Stimulated activated CD4-positive, alpha-beta T cell treated with anti-CD3 and anti-CD28 coated beads, Interleukin-4, amount 100 ng/mL, for 24 hours (primary cell): ENCODE data around the gene STC2.

Source experiments
- DNase-seq: peaks from one replicate; pipeline ENCODE4 v3.0.0-alpha.2; 2020

The STC2 gene

GRCh38 chr5:173328844-173329490 lies 753 bp upstream of the STC2 start:
- DNase-seq = no peak

DNA sequence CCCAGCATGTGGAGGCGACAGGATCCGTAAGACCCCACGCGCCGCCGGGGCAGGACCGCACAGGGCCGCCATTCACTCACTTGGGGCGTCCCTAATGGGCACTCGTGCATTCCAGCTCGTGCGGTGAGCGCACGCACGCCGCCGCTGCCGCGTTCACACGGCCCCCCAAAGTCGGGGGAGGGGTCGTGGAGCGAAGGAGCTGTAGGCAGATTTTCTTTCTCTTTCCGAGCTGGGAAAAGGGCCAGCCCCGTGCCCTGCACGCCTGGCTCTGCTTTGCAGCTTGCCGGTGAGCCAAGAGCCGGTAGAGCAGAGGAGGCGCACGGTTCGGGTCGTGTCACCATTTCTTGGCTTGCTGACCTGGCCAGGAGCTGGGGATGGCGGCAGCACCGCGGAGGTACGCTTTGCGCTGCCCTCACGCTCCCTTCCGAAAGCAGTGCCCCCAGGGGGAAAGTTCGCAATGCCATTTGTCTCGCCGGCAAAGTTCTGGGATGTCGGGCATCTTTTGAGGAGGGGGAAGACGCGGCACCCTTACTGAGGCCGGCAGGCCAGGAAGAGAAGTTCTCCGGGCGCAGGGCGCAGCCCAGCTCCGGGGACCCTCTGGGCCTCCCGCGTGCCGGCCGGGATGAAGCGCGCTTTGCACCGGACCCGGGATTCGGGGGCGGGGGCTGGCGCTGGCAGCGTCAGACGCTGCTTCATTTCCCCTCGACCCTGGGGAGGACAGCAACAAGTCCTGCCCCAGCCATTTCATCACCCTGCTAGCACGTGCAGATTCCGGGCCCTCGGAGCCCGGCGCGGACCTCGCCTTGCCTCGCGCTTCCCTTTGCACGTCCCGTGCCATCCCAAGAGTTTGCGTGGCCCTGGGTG lies 898 bp downstream of the STC2 start:
- no peak for DNase-seq

GRCh38 chr5:173326501-173326960 lies 1.7 kb downstream of the STC2 start:
- no peak for DNase-seq

GRCh38 chr5:173325091-173325698 lies 3.0 kb downstream of the STC2 start:
- no peak for DNase-seq

DNA sequence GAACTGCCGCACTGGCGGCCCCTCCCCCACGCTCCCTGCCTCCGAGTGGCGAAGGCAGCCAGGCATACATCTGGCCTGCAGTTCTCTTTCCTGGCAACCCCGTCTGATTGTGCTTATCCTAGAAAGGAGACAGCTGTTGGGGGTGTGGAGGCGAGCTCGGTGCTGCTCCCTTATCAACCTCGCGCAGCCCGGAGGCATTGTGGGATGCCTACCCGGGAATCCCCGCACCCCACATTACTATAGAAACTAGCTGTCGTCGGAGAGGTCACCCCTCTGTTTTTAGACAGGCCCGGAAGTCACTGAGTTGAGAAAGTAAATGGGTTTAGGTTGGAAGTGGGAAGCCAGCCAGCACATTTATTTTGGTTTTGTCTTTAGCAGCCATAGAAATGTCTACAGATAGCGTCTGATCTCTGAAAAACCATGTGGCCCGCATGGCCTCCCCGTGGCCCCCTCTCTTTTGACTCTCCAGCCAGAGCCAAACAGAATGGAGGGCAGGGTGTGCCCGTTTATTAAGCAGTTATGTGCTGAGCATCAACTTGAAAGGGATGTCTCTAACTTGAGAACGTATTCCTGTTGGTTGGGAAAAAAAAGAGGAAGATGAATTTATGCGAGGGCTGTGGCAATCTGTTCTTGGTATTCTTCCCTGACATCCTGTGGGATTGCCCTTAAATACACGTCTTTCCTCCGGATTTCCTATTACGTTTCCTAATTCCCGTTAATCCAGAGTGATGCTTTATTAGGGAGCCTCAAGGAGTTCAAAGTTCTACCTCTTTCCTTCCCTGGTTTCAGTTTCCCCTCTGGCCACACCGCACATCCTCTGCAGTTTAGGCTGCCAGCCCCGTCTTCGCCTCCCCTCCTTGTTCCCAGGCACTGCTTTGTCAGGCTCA lies 3.9 kb downstream of the STC2 start:
- no peak for DNase-seq

GRCh38 chr5:173323799-173324114 lies 4.5 kb downstream of the STC2 start:
- DNase-seq = no peak

- no peak for DNase-seq
Observed at GRCh38 chr5:173323106-173323798, 5.0 kb downstream of the STC2 start.

DNA sequence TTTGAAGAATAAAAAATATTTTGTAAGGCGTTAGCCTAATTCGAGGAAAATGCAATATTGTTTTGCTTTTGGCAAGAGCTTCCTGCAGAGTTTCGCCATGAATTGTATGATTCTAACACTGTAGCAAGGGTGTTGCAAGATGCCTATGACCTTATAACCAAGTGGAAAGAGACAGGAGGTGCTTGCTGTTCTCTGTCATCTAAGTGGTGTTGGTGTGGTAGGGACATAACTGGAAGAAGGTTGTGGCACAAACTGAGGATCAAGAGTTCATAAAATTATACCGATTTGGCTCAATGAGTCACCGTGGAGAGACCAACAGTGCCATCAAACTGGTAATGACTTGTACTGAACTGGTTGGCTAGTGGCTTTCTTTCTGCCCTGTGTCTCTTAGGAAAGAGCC lies 6.3 kb downstream of the STC2 start:
- DNase-seq = no peak

DNA sequence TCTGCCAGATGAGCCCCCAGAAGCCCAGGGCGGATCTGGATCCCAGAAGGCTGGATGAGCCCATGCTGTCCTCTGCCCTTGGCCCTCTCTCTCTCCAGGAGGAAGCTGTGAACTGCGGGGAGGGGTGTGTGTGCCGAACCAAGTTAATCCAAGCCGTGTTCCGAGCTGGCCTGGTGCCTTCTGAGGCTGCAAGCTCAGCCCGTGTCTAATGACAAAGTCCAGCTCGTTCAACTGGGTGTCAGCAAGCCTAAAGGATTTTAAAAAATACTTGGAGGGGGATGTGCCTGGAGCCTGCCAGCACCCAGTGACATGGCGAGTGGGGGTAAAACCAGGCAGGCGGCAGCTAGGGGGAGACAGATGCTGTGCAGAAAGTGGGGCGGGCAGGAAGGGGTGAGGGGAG lies 8.0 kb downstream of the STC2 start:
- no peak for DNase-seq

- no peak for DNase-seq
Observed at GRCh38 chr5:173319646-173320045, 8.6 kb downstream of the STC2 start.

GRCh38 chr5:173318881-173319620 lies 9.2 kb downstream of the STC2 start:
- no peak for DNase-seq

DNA sequence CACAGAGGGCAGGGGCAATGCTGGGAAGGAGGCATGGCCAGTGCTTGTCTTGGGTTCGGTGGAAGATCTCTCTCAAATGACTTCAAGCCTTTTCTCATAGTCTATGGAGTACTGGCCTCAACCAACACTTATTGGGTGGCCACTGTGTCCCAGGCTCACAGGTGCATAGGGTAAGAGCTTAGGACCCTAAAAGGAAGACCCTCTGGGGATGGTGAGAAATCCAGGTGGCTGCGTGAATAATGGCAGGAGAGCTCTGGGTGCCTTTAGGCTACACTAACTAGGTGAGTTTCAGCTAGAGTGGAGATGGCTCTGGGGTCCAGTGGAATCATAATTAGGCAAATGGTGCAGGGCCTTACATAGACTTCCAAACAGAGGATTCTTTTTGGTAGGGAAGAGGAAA lies 9.9 kb downstream of the STC2 start:
- no peak for DNase-seq

DNA sequence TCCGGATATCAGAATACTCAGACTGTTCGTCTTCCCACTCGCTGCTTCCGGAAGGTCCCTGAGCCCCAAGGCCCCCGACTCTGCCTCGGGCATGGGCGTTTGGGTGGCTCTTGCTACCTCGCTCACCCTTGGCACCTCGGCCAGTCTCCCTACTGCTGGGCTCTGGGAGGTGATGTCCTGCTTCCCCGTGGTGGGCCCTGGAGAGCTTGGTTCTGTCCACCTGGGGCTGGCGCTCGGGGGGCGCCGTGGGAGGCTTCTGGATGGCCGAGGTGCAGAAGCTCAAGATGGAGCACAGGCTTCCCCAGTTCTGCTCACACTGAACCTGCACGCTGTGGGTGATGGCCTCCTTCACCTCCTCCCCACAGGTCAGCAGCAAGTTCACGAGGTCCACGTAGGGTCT lies 10.4 kb downstream of the STC2 start:
- DNase-seq = no peak

GRCh38 chr5:173317091-173317730 lies 11.0 kb downstream of the STC2 start:
- no peak for DNase-seq

DNA sequence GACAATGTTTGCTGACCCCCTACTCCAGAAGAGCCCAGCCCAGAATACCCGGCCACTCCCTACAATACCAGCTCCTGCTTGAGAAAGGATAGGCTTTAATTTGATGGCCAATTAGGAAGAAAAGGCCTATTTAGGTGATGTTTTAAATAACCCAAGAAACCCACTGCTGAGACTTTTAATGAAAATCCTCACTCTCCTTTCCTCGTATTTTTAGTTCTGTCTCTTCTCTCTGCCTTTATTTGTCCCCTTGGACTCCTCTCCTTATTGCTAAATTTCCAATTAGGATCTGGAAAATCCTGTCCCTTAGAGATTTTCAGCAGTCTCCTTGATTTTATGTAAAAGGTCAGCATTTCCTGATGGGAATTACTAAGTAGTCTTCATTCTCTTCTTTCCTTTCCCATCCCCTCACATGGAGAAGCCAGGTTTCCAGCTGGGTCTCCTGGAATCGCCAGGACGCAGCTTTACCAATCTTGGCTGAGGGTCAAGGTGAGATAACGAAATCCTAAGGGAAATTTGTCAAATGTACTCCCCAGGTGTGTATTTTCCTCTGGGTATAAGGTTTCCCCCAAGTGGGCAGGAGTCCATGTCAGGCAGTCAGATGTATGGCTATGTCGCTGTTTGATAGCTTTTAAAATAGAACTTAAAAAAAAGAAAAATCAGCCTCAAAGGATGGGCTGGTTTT lies 11.7 kb downstream of the STC2 start:
- no peak for DNase-seq

GRCh38 chr5:173315495-173316338 lies 12.5 kb downstream of the STC2 start:
- DNase-seq = no peak

- no peak for DNase-seq
Observed at GRCh38 chr5:173314166-173314952, 13.9 kb downstream of the STC2 start.

DNA sequence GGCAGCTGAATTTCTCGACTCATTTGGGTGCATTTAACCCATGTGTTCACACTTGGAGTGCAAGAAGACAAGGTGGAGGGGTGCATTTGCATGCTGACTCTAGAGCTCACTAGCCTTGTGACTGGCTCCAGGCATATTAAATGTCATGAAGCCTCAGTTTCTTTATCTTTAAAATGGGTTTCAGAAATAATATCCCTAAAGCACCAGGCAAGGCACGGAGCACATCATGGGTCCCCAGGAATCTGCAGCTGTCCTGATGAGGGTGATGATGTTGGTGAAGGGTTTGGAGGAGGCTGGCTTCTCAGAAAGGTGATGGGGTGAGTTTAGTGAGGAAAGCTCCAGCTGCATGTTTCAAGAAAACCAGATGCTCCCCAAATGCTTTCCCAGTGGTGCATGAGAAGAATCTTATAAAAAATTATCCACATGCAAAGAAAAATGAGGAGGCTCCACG lies 14.8 kb downstream of the STC2 start:
- no peak for DNase-seq

- no peak for DNase-seq
Observed at GRCh38 chr5:173312821-173313220, 15.4 kb downstream of the STC2 start.
